ENCODE measurements around the gene ADGRF4.

ADGRF4 gene, protein sequence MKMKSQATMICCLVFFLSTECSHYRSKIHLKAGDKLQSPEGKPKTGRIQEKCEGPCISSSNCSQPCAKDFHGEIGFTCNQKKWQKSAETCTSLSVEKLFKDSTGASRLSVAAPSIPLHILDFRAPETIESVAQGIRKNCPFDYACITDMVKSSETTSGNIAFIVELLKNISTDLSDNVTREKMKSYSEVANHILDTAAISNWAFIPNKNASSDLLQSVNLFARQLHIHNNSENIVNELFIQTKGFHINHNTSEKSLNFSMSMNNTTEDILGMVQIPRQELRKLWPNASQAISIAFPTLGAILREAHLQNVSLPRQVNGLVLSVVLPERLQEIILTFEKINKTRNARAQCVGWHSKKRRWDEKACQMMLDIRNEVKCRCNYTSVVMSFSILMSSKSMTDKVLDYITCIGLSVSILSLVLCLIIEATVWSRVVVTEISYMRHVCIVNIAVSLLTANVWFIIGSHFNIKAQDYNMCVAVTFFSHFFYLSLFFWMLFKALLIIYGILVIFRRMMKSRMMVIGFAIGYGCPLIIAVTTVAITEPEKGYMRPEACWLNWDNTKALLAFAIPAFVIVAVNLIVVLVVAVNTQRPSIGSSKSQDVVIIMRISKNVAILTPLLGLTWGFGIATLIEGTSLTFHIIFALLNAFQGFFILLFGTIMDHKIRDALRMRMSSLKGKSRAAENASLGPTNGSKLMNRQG

GRCh38 chr6:47698342-47698787 is at the start of gene ADGRF4:
Gene ADGRF4 (plus strand): TSS chr6:47698580. CDS start chr6:47707246, 8,666 bp downstream.
- FAIRE-seq, result no peak

- no peak for FAIRE-seq
Observed at GRCh38 chr6:47650553-47651432, 47.6 kb upstream of the ADGRF4 start.

DNA sequence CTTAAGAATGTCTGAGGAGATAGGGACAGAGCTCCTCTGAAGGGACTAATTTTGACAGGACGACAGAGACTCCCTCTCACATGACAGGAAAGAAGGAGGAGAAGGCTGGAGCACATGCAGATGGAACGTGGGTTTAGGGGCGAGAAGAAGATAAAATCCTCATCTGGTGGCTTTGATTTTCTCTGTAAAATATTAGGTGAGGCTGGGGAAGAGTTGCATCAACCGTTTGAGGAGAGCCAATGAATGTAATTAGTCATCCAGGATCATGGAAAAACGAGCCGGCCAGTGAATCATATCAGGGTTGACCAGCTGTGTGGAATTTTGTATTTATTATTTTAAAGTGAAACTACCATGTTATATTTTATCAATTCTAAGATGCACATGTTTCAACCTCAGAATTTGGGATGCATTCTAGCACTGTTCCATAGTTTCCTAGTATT is 46.9 kb upstream of the ADGRF4 start:
- FAIRE-seq, result no peak

GRCh38 chr6:47653706-47654105 is 44.7 kb upstream of the ADGRF4 start:
- no peak for FAIRE-seq

DNA sequence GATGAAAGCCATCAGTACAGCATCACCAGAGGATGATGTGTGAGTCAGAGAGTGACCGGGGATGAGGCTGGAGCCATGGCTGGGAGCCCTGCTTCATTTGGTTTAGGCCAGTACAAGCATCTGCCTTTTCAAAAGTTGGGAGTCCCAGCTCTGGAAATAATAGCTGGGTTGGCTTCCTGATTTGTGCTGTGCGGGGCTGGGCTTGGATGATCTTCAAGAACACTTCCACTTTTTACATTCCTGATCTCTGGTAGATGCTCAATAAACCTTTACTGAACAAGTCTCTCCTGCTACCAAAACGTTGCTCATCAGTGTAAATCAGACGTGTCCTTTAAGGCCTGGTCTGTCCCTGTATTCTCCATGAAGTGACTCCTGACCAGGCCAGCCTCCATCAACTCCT is 44.1 kb upstream of the ADGRF4 start:
- FAIRE-seq, result no peak

DNA sequence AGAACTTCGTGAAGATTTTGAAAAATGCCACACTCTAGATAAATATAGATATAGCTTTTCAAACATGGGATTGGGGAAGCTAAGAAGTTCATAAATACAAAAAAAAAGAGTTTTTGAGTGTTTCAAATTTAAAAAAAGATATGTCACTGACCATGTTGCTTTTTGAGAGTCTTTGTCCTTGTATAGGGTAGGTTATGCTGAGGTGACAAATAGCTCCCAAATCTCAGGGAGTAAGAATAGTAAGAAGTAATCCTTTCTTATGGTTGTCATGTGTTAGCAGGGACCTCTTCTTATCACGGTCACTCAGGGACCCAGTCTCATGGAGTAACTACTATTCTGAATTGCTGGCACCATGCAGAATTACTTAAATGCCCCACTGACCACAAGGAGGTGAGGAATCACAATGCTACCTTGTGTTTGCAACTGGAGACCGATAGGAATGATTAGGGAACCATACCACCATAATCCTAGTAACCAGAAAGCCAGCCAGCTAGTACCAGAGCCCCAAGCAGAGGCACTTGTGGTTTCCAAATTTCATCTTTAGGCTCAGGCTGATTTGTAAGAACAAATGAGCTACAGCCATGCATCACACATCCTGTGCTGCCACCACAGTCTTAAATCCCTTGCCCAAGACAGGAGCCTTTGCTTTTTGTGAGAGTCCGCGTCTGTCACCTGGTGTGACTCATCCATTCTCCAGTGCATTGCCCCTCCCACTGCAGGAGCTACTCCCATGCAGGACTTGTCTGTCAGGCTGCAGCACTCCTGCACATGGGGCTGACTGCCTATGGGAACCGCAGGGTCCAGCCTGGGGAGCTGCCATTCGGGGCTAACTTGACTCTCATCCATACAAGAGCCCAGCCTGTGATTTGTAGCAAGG is 42.4 kb upstream of the ADGRF4 start:
- no peak for FAIRE-seq

GRCh38 chr6:47661960-47662359 is 36.4 kb upstream of the ADGRF4 start:
- no peak for FAIRE-seq

GRCh38 chr6:47663462-47664216 is 34.7 kb upstream of the ADGRF4 start:
- no peak for FAIRE-seq

DNA sequence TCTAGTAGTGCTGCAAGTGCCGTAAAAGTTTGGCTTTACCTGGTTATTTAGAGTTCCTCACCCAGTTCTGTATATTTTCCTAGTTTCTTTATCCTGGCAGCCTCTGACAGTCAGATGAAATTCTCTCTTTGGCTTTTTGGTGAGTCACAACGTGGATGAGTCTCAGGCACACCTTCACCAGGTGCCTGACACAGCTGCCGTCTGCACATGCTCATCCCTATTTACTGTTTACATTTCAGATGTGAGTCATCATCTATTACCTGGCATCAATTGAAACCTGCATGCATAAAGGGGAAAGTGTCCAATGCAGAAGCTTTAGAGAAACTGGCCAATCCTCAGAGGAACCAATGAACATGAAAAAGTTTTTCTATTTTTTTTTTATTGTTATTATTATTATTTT is 33.3 kb upstream of the ADGRF4 start:
- FAIRE-seq, result no peak

DNA sequence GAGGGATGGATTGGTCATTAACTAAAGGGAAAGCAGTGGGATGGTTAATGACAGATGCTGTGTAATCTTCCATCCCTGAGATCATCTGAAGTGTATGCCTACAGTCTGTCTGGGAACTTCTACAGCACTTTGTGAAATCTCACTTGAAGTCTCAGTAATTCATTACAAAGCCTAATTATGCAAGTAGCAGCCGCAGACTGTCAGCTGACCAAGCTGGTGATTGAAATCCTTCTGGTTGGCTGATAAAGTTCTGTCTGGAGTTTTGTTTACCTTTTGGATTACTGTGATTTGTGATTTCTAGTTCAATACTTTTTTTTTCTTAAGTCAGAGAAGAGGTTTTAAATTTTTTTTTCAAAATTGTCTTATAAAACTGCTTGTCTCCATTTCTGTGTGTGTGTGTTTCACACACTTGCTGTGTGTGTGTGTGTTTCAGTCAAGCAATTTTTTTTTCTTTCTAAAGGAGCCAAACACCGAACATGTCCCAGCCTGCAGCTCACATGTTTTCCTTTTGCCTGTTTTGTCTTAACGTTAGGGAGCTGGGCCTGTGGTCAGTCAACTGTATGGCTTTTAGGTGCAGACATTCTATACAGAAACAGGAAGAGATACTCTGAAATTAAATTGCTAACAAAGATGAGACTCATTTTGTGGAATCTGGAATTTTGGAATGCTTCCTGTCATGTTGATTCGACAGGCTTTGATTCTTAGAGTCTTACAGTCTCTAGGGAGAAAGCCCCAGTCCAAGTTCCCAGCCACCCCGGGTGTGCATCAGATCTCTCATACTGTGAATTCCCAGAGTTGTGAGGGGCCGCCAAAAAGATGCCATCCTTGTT is 28.5 kb upstream of the ADGRF4 start:
- no peak for FAIRE-seq

DNA sequence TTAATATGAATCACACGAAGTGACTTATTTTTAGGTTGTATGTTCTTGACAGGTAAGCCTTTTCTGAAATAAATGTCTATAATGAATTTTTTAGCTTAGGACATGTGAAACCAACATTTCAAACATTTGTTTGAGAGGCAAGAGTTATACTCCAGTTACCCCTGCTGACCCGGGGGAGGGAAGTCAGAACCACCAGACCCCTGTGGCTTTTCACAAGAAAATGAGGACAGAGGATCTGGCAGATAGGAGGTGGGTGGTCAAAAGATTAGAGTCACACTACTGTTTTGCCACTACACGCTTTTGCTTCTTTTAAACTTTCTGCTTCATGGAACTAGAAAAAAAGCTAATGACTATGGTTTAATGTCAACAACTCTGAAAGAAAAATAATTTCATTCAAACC is 27.5 kb upstream of the ADGRF4 start:
- no peak for FAIRE-seq

GRCh38 chr6:47671777-47672176 is 26.6 kb upstream of the ADGRF4 start:
- no peak for FAIRE-seq

DNA sequence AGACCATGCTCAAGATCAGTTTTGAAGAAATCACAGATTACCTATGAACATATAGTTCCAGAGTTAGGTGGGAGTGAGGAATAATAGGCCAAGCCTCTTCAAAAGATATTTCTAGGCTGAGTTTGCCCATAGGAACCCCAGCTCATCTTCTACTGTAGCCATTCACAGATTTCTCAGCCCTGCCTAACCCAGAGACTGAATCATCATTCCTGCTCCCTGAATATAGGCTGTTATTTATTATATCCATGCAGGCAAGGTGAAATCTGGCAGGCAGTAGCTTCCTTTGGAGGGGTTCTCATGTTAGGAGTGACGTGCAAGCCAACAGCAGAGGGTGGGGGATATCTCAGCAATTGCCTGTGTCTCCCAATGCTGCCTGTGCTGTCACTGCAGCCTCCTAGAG is 25.6 kb upstream of the ADGRF4 start:
- no peak for FAIRE-seq

- FAIRE-seq, result no peak
Observed at GRCh38 chr6:47674673-47675072, 23.7 kb upstream of the ADGRF4 start.

GRCh38 chr6:47677381-47678100 is 20.8 kb upstream of the ADGRF4 start:
- FAIRE-seq, result no peak

GRCh38 chr6:47678739-47679138 is 19.6 kb upstream of the ADGRF4 start:
- no peak for FAIRE-seq

DNA sequence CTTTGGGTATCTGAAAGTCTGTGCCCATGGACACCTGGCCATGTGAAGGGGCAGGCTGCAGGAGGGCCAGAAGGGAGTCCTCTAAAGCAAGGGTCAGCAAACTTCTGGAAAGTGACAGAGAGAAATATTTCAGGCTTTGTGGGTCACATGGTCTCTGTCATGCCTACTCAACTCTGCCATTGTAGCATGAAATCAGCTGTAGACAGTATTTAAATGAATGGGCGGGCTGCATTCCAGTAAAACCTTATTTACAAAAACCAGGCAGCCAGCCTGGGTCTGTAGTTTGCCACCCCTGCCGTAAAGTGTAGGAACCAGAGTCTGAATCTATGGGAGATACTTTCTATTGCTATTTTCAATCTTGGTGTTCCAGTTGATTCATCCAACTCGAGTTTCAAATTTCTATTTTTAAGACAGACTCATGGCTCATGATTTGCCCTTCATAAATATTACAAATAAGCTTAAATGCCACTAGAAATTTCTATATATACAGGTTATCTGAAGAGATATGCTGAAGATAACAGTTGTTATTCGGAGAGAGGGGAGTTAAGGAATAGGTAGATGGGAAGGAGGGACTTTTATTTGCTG is 19.0 kb upstream of the ADGRF4 start:
- FAIRE-seq, result no peak

- FAIRE-seq, result no peak
Observed at GRCh38 chr6:47680051-47680450, 18.3 kb upstream of the ADGRF4 start.

GRCh38 chr6:47680724-47681123 is 17.7 kb upstream of the ADGRF4 start:
- FAIRE-seq, result no peak

All from colon (tissue), 2 donors.